Effector CD8-positive, alpha-beta T cell (primary cell): ENCODE measurements around the gene MR1.
A peak's percentile ranks its signal among the peaks of the same experiment; 100 is the strongest.

ENCODE experiments used
- DNase-seq: peaks from one replicate; lab custom pipeline; 2025; lab: John Stamatoyannopoulos, UW

The MR1 gene

DNA sequence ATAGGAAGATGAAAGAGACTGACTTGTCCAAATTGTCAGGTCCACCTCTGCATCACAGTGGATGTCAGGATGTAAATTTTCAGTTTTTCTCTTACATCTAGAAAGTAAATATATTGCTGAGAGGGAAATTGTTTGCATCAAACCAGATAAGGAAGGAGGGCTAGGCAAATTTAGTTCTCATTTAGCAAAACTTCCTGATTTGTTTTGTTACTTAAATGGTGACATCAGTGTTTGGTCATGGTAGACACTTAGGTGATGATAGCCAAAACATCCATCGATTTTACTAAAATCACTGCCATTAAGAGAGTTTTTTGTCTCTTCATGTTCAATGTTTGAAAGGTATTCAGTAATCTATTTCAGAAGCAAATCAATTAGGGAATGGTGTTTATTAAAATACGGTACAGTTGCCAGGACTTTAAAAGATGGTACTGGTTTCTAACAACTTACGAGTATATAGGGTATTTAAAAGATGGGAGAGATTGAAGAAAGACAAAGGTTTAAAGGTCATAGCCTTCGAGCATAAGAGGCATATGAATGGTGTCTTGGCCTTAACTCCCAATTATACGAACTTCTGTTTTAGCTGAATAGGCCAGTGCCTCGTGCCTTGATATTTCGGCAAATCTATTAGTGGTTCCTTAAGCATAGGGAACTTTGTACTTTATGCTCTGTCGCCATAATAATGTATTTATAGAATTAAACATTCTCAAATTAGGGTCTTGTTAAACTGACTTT lies 57.7 kb downstream of the MR1 start:
- DNase-seq, result no peak

DNA sequence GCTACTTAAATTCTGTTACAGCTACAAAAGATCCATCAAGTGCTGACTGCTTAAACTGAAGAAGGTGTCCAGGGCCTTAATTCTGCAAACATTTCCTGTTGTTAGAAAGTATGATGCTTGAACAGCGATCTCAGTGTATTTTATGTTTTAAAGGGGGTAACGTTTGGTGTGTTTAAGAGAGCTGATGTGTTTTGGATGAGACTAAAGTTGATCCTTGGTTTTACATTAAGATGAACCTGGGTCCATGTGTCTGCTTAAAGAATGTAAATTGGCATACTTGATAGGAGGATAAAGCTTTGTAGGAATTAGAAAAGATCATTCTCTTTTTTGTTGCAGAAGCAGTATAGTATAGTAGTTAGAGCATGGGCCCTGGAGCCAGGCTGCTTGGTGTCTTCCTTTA lies 58.3 kb downstream of the MR1 start:
- DNase-seq, result no peak

DNA sequence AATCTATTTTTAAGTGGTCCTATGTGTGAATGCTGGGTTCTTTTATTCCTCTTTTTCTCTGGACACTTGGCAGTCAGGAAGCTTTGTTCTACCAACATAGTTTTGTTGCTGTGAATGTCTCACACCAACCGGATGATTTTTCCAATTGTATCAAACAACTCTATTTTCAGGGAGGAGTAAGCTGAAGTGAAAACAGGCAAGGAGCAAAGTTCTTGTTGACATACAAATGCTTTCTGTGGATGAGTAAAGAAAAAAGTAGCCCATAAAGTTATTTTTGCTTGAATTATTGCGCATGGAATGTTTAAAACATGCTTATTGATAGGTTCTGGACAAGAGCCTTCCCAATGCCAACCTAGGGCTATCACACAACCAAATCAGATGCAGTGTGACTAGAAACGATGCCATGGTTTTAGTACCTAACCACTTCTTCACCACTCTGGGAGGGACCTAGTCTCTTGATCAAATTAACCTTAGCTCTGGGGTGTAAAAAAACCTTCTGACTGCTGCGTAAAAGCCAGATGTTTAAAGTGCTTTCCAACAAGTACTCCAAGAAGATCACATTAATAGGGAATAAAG lies 59.2 kb downstream of the MR1 start:
- no peak for DNase-seq

DNA sequence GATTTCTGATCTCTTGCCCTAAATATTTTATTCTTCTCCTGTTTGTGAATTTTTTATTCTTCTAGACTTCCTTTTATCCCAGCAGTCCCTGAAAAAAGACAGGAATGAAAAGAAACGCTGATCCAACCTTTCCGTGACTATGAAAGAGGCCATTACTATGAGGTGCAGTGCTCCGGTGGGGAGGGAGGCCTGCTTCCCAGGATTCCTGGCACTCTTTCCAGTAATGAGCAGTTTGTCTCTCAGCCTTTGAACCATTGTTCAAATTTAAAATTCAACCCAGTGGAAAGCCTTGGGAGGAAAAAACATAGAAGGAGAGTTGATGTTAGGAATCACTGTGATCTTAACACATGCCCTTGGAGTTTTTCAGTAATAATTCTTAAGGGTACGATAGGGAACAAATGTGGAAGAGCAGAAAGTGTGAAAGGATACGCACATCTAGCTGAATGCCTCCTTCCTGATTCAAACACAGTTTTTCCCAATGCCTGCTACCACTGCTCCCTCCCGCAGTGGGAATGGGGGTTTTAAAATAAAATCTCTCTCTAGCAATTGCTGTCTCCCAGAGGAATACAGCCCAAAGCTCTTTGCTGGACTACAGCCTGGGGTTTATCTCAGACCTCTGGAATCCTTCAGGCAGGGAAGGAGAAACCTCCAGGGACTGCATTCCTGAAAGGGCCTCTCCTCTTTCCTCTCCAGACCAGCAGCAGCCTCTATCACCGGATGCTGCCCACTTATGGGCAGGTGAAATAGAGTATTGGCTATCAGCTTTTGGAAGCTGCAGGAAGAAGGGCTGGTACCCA lies 60.8 kb downstream of the MR1 start:
- no peak for DNase-seq

DNA sequence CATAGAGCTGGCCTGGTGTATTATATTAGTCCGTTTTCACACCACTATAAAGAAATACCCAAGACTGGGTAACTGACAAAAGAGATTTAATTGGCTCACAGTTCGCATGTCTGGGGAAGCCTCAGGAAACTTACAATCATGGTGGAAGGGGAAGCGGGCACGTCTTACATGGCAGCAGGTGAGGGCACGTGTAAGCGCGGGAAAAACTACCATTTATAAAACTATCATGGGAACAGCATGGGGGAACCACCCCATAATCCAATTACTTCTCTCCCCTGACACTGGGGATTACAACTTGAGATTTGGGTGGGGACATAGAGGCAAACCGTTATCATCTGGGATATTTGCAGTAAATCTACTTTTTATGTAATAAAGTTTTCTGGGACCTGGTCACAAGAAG lies 61.5 kb downstream of the MR1 start:
- no peak for DNase-seq

DNA sequence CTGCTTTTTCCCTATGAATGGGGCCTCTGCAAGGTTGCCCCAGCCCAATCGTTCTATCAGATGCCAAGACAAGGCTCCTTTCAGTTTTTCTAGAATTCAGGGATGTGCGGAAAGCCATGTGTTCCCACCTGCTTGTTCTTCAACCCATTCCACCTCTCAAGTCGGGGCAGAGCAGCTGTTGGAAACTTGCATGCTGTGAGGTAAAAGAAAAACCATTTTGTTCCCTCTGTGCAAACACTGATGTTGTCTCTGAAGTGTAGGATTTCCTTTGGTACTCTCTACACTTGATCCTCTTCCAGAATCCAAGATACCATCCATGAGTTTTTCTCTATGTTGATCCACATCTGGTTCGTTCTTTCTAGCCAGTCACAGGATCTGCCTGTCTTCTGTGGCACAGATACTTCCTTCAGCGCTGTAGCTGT lies 62.0 kb downstream of the MR1 start:
- DNase-seq, result no peak

DNA sequence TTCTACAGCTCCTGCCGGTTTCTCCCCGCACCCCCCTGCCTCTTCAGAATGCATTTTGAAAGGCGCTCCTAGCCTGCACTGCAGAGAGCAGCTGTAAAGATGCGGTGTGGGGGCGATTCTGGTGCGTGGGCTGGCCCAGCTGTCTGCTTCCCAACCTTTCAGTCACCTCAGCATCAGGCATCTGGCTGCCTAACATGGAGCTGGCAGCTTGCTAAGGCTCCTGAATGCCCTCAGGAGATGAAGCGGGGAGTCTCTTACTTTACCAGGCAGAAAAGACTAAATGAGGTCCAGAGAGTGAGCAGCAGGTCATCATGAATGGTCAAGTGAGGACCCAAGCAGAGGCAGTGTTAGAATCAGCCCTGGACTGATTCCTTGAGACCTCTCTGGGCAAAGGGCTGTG lies 63.5 kb downstream of the MR1 start:
- DNase-seq, result no peak

DNA sequence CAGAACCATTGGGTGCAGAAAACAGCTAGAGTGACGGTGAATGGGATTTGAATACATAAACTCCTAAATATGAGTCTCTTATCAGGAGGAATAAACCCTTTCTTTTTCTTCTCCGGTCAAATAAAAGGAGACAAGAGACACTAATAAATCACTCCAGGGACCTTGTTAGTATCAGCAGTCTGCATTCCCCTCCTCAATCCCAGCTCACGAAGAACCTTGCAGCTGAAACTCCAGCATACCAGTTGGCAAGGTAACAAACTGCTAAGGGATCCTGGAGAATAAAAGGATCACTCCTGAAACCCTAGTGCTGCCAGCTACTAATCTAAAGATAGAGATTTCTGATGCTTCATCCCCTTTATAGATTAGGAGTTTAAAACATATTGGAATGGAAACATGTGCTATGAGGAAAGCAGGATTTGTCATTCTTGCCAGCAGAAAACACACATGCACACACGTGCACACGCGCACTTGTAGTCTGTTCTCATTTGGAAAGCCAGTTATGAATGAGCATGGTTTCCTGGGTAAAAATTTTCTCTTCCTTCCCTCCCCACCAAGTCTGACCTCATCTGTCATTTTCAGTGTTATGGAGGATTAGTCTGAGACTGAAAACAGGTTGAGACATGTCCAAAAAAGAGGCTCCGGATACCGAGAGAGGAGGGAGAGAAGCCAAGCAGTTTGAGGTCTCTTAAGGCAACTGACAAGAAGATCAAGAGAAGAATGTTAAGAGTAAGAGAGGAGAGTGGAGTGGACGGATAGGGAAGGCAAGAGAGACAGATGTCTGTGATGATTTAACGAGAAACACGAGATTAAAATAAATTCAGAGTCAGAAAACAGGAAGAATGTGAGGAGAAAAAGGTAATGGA lies 65.6 kb downstream of the MR1 start:
- no peak for DNase-seq

DNA sequence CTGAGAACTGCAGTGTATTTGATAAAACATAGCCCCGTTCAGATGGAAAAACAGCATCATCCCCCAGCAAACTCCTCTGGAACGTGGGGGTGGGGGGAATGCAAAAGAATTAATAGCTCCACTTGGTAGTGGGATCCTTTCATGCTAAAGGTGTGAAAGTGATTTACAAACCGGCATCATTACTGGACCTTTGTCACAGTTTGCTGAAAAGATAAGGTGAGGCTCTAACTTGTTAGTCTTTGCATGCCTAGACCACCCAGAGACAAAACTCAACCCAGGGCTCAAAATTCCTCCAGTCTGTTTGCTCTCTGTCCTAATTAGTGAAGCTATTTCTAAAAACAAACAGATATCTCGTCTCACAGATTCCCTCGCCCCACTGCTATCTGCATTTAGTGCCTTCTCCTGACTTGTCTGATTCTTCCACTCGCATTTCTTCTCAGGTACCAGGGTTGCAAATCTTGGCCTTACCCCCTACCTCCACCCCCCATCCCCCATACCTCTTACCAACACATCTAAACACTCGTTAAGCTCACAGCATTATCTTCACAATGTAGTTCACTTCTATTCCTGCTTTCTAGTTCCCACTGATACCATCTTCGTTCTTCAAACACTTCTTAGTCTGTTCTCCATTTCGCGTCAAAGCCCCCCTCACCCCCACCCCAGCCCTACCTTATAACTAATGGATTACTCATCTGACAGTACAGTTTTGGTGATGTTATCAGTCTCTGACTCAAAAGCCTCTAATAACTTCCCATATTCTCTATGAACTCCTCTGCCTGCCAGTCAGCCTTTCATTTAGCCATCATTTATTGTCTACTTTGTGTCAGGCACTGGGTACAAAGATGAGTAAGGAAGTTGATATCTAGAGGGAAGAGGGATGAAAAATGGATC lies 66.5 kb downstream of the MR1 start:
- no peak for DNase-seq

DNA sequence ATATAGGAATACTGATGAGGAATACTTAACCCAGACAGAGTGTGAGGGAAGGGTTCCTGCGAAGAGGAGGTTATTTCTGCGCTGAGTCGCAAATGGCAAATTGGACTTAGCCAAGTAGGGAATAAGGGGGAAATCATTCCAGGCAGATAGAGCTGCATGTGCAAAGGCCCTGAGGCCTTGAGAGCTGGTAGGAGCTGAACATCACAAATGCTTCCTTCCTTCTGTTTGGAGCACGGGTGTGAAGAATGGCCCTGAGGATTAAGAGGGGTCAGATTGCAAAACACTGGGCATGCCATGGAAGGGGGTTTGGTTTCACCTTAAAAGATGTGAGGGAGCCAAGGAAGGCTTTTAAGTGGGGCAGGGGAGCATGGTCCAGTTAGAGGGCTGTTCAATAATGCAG lies 67.2 kb downstream of the MR1 start:
- no peak for DNase-seq

DNA sequence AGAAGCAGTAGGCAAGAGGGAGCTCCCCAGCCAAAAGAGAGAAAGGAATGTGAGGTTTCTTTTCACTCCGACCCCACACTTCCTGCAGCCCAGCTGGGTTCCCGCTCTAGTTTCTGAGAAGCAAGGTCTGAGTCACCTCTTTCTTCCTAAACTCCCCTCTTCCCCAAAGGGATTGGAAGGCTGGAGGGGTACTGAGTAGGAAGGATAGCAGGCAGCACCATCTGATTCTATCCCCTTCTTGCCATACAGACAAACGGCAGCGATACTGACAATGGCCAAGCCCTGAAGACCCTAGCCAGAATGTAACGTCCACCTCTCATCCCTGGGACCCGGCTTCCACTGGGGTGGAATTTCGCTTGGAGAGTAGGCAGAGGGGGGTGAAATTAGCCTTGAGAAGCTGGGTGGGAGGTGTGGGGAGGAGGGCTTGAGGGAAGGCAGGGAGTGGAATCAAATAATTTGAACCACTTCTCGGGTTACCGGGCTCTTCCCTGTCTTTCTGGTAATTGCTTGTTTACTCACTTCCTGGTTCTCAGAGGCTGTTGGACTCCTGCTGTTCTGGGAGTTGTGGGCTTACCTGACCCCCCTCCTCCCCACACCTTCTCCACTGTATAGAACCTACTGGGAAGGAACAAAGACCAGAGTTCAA lies 67.9 kb downstream of the MR1 start:
- DNase-seq, result no peak

DNA sequence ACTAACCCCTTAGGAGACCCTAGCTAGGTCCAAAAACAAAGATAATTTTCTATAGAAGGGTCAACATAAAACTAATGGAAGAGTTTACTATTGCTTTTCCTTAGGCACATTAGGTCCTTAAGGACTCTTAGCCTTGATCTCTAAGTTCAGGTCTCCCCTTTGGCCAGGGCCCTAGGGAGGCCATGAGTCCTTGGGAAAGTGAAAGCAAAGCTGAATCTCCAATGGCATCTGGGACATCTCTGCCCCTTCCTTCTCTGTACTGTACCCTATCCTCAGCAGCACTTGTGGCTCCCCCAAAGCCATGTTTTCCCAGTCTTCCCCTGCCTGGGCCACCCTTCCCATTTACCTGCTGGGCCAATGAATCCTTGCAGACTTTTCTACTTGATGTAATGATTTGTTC lies 69.1 kb downstream of the MR1 start:
- no peak for DNase-seq

DNA sequence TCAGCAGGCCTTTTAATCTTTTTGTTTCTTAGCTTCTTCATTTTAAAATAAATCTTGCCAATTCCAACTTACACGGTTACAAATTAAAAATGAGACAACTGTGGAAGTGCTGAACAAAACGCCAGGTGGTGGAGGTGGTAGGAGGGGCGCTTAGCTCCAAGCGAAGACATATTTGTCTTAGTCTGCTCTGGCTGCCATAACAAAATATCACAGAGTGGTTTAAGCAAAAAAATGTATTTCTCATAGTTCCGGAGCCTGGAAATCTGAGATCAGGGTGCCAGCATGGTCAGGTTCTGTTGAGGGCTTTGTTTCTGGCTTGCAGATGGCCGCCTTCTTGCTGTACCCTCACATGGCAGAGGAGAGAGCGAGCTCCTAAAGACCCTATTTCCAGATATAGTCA lies 69.6 kb downstream of the MR1 start:
- no peak for DNase-seq

DNA sequence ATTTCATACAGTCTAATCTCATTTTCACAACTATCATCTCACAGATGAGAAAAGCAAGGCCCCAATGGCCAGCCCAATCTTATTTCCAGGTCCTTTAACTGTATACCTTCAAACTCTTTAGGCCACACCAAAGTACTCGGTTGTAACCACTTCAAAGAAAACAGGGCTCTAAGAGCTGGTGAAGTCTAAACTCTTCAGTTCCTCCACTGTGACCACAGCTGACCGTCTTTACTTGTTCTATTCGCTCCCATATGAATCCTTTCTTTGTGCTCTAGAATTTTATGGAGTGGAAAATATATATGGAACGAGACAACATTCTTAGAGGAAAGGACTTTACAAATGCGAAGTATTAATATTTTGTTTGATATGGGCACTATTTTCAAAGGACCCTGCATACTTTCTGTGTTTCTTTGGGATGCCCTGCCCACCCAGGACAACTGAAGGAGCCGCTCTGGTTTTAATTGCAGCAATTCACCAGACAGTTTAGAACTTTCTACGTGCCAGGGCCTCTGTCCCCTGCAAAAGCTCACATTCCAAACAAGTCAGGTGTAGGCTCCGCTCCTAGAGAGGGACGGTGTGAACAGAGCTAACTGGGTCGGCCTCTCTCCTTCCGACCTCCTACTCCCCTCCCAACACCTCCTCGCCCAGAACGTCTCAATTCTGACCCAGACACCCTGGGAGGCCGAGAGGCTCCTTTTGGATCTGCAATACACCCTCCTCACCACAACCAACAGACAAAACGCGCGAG lies 70.4 kb downstream of the MR1 start:
- DNase-seq, result no peak

DNA sequence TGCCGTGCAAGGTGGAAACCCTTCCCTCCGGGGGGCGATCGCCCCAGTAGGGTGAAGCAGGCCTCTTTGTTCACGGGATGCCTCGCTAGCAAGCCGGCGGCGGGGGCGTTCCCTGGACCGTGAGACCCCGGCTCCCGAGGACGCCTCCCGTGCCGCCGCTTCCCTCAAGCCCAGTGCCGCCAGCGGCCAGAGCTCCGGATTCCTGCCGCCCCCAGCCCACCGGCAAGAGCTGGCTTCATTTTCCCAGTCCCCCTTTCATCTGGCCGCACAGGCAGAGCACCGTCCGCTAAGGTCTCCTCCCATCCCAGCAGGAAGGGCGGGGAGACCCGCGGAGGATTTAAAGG lies 71.0 kb downstream of the MR1 start:
- peak; percentile 39 for DNase-seq

DNA sequence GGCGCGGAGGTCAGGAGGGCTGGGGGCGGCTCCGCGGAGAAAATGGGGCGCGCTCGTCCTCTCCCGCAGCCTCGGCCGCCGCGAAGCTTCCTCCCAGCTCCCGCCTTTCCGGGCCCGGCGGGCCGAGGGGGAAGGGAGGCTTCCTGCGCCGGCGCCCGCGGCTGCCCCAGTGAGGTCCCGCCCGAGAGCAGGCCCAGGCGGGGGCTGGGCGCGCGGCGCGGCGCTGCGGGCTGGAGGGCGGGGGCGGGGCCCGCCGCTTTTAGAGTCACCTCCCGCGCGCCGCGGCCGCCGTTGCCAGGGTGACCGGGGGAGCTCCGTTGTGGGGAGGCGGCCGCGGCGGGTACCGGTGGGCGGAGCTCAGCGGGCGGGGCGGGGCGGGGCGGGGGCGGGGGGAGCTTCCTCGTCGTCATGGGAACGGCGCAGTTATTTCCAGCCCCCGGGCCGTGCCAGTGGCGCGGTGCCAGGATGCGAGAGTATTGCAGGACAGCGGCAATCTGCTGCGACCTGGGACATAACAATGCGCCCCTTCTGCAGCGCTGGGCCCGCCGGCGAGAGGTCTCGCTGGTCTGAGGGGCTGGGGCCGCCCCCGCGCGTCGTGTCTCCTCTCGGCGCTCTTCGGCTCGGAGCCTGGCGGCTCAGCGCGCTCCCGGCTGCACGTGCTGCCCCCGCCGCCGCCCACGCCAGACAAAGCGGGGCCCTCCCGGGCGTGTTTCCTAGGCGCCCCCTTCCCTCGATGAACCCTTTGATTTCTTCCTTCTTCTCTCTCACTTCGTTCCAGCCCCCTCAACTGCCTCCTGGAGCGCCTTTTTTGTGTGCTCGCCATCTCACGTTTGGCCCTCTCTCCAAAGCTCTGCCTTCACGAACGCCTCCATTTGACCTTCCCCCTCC lies 71.6 kb downstream of the MR1 start:
- DNase-seq, result peak; percentile 87

DNA sequence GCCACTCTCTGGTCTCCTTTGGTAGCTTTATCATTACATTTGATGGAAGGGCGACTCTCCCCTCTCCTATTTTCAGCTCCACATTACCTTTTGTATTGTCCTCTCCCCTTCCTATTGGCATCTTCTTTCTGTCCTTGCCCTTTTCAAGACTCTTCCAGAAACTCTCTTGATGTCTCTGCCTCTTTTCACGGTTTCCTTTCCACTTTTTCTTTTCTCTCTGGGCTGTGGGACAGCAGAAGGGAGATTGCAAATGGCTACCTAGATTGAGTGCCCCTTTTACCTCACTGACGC lies 72.2 kb downstream of the MR1 start:
- no peak for DNase-seq

DNA sequence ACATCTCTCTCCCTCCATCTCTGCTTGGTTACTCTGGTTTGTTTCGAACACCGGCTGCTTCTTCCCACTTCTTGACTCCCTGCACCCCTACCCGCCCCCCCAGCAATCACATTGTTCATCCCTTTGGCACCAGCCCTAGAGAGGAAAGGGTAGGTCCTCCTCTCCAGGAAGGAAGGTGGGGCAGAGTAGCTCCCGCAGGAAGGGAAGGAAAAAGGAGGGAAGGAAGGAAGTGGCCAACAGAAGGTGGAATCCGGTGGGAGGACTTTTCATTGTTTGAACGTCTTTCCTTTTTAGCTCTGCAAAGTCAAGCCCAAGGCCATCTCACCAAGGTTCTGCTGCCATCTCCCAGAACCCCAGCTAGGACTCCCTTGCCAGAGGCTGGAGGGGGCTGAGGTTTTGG lies 72.7 kb downstream of the MR1 start:
- no peak for DNase-seq

DNA sequence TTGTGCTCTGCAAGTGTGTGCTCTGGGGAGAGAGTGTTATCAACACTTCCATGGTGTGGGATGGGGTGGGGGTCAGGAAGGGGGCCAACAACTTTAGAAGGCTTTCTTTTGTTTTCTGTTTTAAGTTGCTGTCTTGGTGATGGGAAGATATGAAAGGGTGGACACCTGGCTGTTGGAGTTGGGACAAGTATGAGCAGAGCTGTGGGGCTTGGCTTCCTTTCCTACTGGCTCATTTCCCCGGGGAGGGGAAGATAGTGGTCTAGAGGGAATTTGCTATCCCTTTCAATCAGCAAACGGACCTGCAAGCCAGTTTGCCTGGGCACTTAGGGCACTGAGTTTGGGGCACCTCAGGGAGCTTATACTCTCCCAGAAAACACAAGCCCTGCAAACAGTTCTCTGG lies 73.9 kb downstream of the MR1 start:
- DNase-seq, result no peak
